ENCODE data around the gene ATP9B.

ATP9B gene

GRCh38 chr18:79223431-79223830, 154.2 kb downstream of the ATP9B start:
- no peak for DNase-seq (ENCODE audit: low read depth)
- TF ChIP-seq, protein P1, sequence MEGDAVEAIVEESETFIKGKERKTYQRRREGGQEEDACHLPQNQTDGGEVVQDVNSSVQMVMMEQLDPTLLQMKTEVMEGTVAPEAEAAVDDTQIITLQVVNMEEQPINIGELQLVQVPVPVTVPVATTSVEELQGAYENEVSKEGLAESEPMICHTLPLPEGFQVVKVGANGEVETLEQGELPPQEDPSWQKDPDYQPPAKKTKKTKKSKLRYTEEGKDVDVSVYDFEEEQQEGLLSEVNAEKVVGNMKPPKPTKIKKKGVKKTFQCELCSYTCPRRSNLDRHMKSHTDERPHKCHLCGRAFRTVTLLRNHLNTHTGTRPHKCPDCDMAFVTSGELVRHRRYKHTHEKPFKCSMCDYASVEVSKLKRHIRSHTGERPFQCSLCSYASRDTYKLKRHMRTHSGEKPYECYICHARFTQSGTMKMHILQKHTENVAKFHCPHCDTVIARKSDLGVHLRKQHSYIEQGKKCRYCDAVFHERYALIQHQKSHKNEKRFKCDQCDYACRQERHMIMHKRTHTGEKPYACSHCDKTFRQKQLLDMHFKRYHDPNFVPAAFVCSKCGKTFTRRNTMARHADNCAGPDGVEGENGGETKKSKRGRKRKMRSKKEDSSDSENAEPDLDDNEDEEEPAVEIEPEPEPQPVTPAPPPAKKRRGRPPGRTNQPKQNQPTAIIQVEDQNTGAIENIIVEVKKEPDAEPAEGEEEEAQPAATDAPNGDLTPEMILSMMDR (IDR thresholded peaks at IDR 0.05; ENCODE audit: low read depth, low read length, missing control alignments) = no peak
- H3K4me3 ChIP-seq (ENCODE audit: low read depth, low read length) = no peak overlapping the region

GRCh38 chr18:79224381-79224780, 155.2 kb downstream of the ATP9B start:
- TF ChIP-seq, protein P1 (IDR thresholded peaks at IDR 0.05; ENCODE audit: low read depth, low read length, missing control alignments) = no peak
- no peak for DNase-seq (ENCODE audit: low read depth)
- H3K4me3 ChIP-seq (ENCODE audit: low read depth, low read length) = no peak overlapping the region

GRCh38 chr18:79227621-79228020, 158.4 kb downstream of the ATP9B start:
- TF ChIP-seq, protein P1 (IDR thresholded peaks at IDR 0.05; ENCODE audit: low read depth, low read length, missing control alignments) = no peak
- H3K4me3 ChIP-seq (ENCODE audit: low read depth, low read length) = no peak overlapping the region
- DNase-seq (ENCODE audit: low read depth) = no peak

DNA sequence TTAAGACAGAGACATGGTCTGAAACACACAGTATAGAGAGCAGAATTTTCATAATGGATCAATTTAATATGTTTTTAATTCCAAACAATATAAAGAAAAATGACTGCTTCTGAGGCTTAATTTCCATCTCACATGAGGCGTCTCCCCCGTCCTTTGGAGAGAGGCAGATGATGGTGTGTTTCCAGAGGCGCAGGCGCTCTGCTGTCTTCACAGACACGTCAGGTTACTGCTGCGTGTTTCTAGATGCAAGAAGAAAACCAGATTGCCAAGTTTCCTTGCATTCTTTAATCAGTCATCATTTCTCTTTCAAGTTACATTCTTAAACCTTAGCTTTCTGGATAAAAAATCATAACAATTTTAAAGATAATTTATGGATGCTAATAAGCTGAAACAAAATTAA, 160.2 kb downstream of the ATP9B start:
- DNase-seq (ENCODE audit: low read depth) = no peak
- TF ChIP-seq, protein P1 (IDR thresholded peaks at IDR 0.05; ENCODE audit: low read depth, low read length, missing control alignments) = no peak
- H3K4me3 ChIP-seq (ENCODE audit: low read depth, low read length) = no peak overlapping the region

DNA sequence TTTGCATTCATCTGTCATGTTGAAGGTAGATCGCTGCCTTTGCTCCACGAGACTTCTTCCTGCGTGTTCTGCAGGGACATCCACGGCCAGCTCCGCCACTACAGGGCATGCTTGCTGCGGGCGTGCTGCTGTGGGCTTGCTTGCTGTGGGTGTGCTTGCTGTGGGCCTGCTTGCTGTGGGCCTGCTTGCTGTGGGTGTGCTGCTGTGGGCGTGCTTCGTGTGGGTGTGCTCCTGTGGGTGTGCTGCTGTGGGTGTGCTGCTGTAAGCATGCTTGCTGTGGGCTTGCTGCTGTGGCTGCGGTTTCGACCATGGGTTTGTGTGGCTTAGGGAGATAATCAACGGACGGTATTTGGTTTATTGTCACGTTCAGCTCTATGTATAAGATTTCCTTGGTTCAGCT, 165.2 kb downstream of the ATP9B start:
- no peak for DNase-seq (ENCODE audit: low read depth)
- H3K4me3 ChIP-seq (ENCODE audit: low read depth, low read length) = no peak overlapping the region
- TF ChIP-seq, protein P1 (IDR thresholded peaks at IDR 0.05; ENCODE audit: low read depth, low read length, missing control alignments) = no peak

GRCh38 chr18:79239631-79240030, 170.4 kb downstream of the ATP9B start:
- no peak for DNase-seq (ENCODE audit: low read depth)
- H3K4me3 ChIP-seq (ENCODE audit: low read depth, low read length) = no peak overlapping the region
- TF ChIP-seq, protein P1 (IDR thresholded peaks at IDR 0.05; ENCODE audit: low read depth, low read length, missing control alignments) = no peak

- TF ChIP-seq, protein P1 (IDR thresholded peaks at IDR 0.05; ENCODE audit: low read depth, low read length, missing control alignments) = no peak
- no peak for DNase-seq (ENCODE audit: low read depth)
- no peak overlapping the region for H3K4me3 ChIP-seq (ENCODE audit: low read depth, low read length)
Observed at GRCh38 chr18:79241755-79242154, 172.6 kb downstream of the ATP9B start.

Data from GM12864 (cell line).